GM23248 (cell line): ENCODE data around the gene GCNT2. TPM values are rescaled to one million over a fixed set of nuclear protein-coding genes. Genes with fewer than 3 reads are reported as not detected.

ENCODE experiments used
- DNase-seq: peaks from one replicate; pipeline ENCODE4 v3.0.0-alpha.2; 2015
- H2AFZ ChIP-seq: fragments of 200-600 bp; sonication (generic); 2 replicates; pipeline ENCODE4 v1.6.1; 2016; ENCODE audit warnings: antibody characterized with exemption
- H3F3A ChIP-seq: fragments of 200-600 bp; sonication (generic); 2 replicates; pipeline ENCODE4 v1.6.1; 2016; ENCODE audit warnings: mild to moderate bottlenecking, antibody characterized with exemption, mixed run types; ENCODE audit not compliant: insufficient read depth
- H3K27ac ChIP-seq: fragments of 200-600 bp; sonication (generic); 2 replicates; pipeline ENCODE4 v1.5.1; 2016; ENCODE audit warnings: mild to moderate bottlenecking
- H3K27me3 ChIP-seq: fragments of 200-600 bp; sonication (generic); replicated peaks from 2 replicates; pipeline ENCODE4 v1.6.1; 2016; ENCODE audit warnings: mild to moderate bottlenecking; ENCODE audit not compliant: insufficient read depth
- H3K36me3 ChIP-seq: fragments of 200-600 bp; sonication (generic); 2 replicates; pipeline ENCODE4 v1.6.1; 2016; ENCODE audit warnings: low read depth, mild to moderate bottlenecking
- H3K4me1 ChIP-seq: fragments of 200-600 bp; sonication (generic); 2 replicates; pipeline ENCODE4 v1.6.1; 2016; ENCODE audit warnings: mild to moderate bottlenecking; ENCODE audit not compliant: insufficient read depth
- H3K4me2 ChIP-seq: fragments of 200-600 bp; sonication (generic); one replicate; pipeline ENCODE4 v1.6.1; 2016; ENCODE audit warnings: mild to moderate bottlenecking; ENCODE audit not compliant: unreplicated experiment
- H3K4me3 ChIP-seq: fragments of 200-600 bp; sonication (generic); 2 replicates; pipeline ENCODE4 v1.5.1; 2016; ENCODE audit warnings: mild to moderate bottlenecking
- H3K79me2 ChIP-seq: fragments of 200-600 bp; sonication (generic); 2 replicates; pipeline ENCODE4 v1.6.1; 2016; ENCODE audit warnings: mild to moderate bottlenecking; ENCODE audit not compliant: insufficient read depth
- H3K9ac ChIP-seq: fragments of 200-600 bp; sonication (generic); 2 replicates; pipeline ENCODE4 v1.6.1; 2016; ENCODE audit warnings: mild to moderate bottlenecking
- H3K9me2 ChIP-seq: fragments of 200-600 bp; sonication (generic); 2 replicates; pipeline ENCODE4 v1.6.1; 2016; ENCODE audit warnings: mixed run types, mild to moderate bottlenecking, moderate library complexity; ENCODE audit not compliant: insufficient read depth
- H3K9me3 ChIP-seq: fragments of 200-600 bp; sonication (generic); one replicate; pipeline ENCODE4 v1.6.1; 2017; ENCODE audit warnings: low read depth
- H4K20me1 ChIP-seq: fragments of 200-600 bp; sonication (generic); 2 replicates; pipeline ENCODE4 v1.6.0; 2016; ENCODE audit not compliant: insufficient read depth
- EZH2 ChIP-seq: fragments of 200-600 bp; sonication (generic); IDR thresholded peaks from 2 replicates; pipeline ENCODE4 v1.6.1; 2018; ENCODE audit warnings: antibody characterized with exemption, mild to moderate bottlenecking; ENCODE audit not compliant: insufficient read depth, poor library complexity, severe bottlenecking
- EZH2phosphoT487 ChIP-seq: fragments of 200-600 bp; sonication (generic); IDR thresholded peaks from 2 replicates; pipeline ENCODE4 v1.6.1; 2018; ENCODE audit warnings: antibody characterized with exemption, moderate library complexity, mild to moderate bottlenecking, low read depth; ENCODE audit not compliant: insufficient read depth
- WGBS, 2 experiments: methylation state at CpG; one replicate each; pipeline ENCODE4 v1.1.6; 2015 to 2017; ENCODE audit warnings: low lambda C conversion rate in 2 of 2, low coverage in 1 of 2; ENCODE audit errors: missing lambda C conversion rate in 2 of 2; 5-methylcytosine and 5-hydroxymethylcytosine counted together
- in situ Hi-C: fragments of 300-500 bp; cut with MboI; formaldehyde crosslinking; loops from 2 replicates; pipeline ENCODE4 v1.15.0; 2020
- polyA plus RNA-seq: library from polyadenylated mRNA; unstranded; fragments of >200 nt; fragmentation: Nextera tagmentation; extraction: Ambion mirVana; gene quantifications from 2 replicates; pipeline ENCODE4 v1.2.1, GENCODE V29; 2016
- total RNA-seq: library from RNA; depleted of rRNA; stranded (reverse); fragments of >200 nt; shearing (Covaris generic); gene quantifications from 2 replicates; pipeline ENCODE4 v1.2.3, GENCODE V29; 2014

Gene GCNT2
- total and polyA plus RNA-seq, 2 experiments from 2014 or later = not detected

- DNase-seq = no peak
- Histone ChIP-seq H3K9me2 (no peaks in the 10 kb centered on the region), H3K27me3 (no peaks in the 10 kb centered on the region), H3K36me3 (no peaks in the 10 kb centered on the region), H4K20me1 (no peaks in the 10 kb centered on the region), H3K4me3 (no peak overlapping the region), H3K9me3 (no peaks in the 10 kb centered on the region), H3F3A (no peaks in the 10 kb centered on the region), H3K4me1 (no peaks in the 10 kb centered on the region), H2AFZ (no peak overlapping the region), H3K27ac (no peak overlapping the region), H3K4me2 (no peak overlapping the region), H3K9ac (no peak overlapping the region), H3K79me2 (no peaks in the 10 kb centered on the region)
- in situ Hi-C loops = no loop called here
- no peak for TF ChIP-seq EZH2phosphoT487
- no peak for TF ChIP-seq EZH2
- WGBS, 2 experiments = 4 to 9% methylated on average over 2 of the region's 2 CpGs
Observed at GRCh38 chr6:10520468-10520867, 683 bp upstream of the GCNT2 start.

DNA sequence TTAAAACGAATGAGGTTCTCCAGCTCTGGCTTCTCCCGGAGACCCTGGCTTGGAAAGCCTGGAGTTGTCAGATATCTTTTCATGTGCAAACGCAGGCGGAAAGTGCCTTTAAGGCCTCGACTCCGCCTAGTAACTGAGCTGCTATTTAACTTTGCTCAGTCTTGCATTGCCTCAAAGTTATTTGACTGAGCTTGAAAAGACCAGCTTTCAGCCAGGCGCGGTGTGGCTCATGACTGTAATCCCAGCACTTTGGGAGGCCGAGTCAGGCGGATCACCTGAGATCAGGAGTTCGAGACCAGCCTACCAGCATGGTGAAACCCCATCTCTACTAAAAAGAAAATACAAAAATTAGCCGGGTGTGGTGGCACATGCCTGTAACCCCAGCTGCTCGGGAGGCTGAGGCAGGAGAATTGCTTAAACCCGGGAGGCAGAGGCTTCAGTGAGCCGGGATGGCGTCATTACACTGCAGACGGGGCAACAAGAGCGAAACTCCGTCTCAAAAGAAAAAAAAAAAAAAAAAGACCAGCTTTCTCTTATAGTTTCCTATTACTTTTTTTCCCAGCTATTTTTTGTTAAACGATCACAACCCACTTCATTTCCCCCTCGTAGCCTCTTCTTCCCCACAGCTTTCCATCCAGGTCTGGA is 1.9 kb downstream of the GCNT2 start:
- Histone ChIP-seq H3K27ac (no peak overlapping the region), H3K36me3 (no peaks in the 10 kb centered on the region), H3K9me3 (no peaks in the 10 kb centered on the region), H3K9me2 (no peaks in the 10 kb centered on the region), H3K79me2 (no peaks in the 10 kb centered on the region), H3K4me2 (no peak overlapping the region), H3K9ac (no peak overlapping the region), H2AFZ (no peak overlapping the region), H4K20me1 (no peaks in the 10 kb centered on the region), H3F3A (no peaks in the 10 kb centered on the region), H3K4me3 (no peak overlapping the region), H3K4me1 (no peaks in the 10 kb centered on the region), H3K27me3 (no peaks in the 10 kb centered on the region)
- DNase-seq = no peak
- TF ChIP-seq EZH2 (no peak), EZH2phosphoT487 (no peak)
- in situ Hi-C loops = no loop called here
- 38 to 40% methylated on average over 21 of the region's 21 CpGs for WGBS, 2 experiments

- Histone ChIP-seq H3K4me3 (no peak overlapping the region), H4K20me1 (no peaks in the 10 kb centered on the region), H3K27me3 (no peaks in the 10 kb centered on the region), H3K36me3 (no peaks in the 10 kb centered on the region), H3K9me2 (no peaks in the 10 kb centered on the region), H3K4me2 (no peak overlapping the region), H3F3A (no peaks in the 10 kb centered on the region), H3K9ac (no peak overlapping the region), H3K27ac (no peak overlapping the region), H3K4me1 (no peaks in the 10 kb centered on the region), H2AFZ (no peak overlapping the region), H3K79me2 (no peaks in the 10 kb centered on the region), H3K9me3 (no peaks in the 10 kb centered on the region)
- in situ Hi-C loops = no loop called here
- no peak for DNase-seq
- TF ChIP-seq EZH2phosphoT487 = no peak
- no peak for TF ChIP-seq EZH2
- 59 to 62% methylated on average over 6 of the region's 6 CpGs for WGBS, 2 experiments
Observed at GRCh38 chr6:10526156-10526555, 5.0 kb downstream of the GCNT2 start.

DNA sequence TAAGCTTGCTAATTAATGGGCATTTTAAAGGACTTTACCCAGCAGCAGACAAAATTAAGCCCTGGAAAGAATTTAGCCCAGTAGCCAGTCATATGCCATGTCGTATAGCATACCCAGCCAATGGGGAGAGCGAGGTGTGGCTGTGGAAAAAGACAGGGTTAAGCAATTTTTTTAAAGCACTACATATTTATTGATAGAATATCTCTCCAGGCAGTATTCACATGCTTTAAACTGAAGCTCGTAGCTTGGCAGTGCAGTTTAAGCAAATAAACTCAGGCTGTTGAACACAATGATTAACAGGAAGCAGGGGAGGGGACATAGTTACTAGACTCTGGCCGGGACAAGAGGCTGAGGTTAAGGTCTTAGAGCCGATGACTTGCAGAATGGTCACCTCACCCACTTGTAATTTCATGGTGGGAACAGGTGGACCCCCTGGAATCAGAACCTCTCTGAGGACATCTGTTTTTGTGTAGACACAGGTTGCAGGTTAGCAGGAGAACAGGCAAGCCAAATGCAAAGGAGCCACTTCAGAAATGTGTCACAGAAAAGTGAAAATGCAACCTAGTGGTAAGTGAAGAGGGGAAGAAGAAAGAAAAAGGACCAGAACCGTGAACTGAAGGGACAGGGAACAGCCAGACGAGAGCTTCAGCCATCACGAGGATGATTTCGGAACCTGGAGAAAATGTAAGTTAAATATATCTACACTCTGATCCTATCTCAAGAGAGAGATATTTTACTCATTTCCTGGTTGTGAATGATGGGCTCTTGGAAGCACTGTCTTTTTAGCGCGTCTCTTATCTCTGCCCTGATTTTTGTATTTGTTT is 7.2 kb downstream of the GCNT2 start:
- H2AFZ ChIP-seq = no peak overlapping the region
- TF ChIP-seq EZH2 = no peak
- TF ChIP-seq EZH2phosphoT487 = no peak
- H3K9me2 ChIP-seq = no peaks in the 10 kb centered on the region
- DNase-seq = no peak
- H3K4me1 ChIP-seq = no peaks in the 10 kb centered on the region
- H4K20me1 ChIP-seq = no peaks in the 10 kb centered on the region
- H3K4me2 ChIP-seq = no peak overlapping the region
- H3K79me2 ChIP-seq = no peaks in the 10 kb centered on the region
- H3K36me3 ChIP-seq = no peaks in the 10 kb centered on the region
- in situ Hi-C loops = no loop called here
- no peaks in the 10 kb centered on the region for H3K27me3 ChIP-seq
- H3K9me3 ChIP-seq = no peaks in the 10 kb centered on the region
- no peak overlapping the region for H3K4me3 ChIP-seq
- no peak overlapping the region for H3K27ac ChIP-seq
- H3F3A ChIP-seq = no peaks in the 10 kb centered on the region
- 52% methylated on average over 11 of the region's 11 CpGs for WGBS, 2 experiments
- no peak overlapping the region for H3K9ac ChIP-seq
